NCI-H1417 (cell line): Measurements from ENCODE around the gene OR12D1.
"Not testable (repeated sequence)": the region's sequence is repeated elsewhere in the genome, so short reads cannot be mapped to it uniquely, and the experiment has no call there.

Experiments used
- DNase-seq, 3 experiments: peaks; one replicate each; lab custom pipeline; 2025; lab: John Stamatoyannopoulos, UW

Gene OR12D1

DNA sequence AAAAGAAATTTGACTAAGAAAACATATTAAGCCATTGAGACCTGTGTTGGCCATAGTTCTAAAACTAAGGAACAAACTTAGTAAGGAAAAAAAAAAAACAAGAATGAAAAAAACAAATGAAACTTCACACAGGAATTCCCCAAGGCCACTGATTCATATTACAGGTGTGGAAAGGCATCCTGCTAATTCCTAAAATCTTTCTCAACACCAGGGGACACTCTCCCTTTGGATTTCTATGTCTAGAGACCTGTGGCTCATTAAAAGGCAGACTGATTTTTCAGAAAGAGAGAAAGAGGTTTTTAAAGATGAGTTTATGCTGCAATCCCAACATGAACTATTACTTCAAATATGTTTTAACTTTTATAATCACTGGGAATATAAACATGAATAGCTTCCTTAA is at the start of gene OR12D1:
Gene OR12D1, plus strand, starts transcription at position 341 of the 400 bp plus-strand sequence.
- peak in 1 of 3 experiments; percentile 1 for DNase-seq

DNA sequence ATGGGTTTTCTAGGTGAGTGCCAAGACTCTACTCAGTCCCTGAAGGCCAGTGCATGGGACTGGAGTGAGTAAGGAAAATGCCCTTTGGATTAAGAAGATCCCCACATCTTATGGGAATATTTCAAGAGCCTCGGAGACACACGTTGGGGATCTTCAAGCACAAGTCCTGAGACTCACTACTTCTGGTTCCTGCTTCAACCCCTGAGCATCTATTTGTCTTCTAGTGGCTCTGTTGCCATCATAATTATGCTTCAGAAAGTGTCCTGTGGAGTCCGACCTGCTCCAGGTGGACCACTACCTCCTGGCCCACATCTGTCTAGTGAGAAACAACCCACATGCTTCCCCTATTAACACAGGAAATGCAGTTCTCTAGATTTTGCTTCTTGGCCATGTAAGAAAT is 46.0 kb upstream of the OR12D1 start, which contains the start of gene OR5V1:
Gene OR5V1, minus strand, starts transcription at position 101 of the 400 bp plus-strand sequence. CDS start 12,670 bp downstream, outside the sequence.
- DNase-seq, result no peak

DNA sequence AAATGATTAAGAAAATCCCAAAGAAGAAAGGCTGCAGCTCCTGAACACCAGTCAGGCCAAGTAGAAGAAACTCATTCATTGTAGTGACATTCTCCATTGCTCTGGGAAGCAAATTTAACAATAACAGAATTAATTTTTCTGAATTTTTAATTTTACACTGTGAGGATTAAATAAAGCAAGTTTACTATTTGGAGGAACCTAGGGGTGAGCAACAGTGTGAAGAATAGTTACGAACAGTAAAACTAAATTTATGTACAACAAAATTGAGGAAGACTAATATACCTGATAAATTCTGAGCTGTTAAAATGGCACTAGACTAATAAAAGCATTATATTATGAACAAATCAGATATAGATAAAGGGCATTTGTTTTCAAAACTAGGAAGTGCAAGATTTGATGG is 39.5 kb upstream of the OR12D1 start, which contains the start of gene OR12D3:
Gene OR12D3, minus strand, starts transcription at position 101 of the 400 bp plus-strand sequence. Its CDS starts 4 bp downstream, at position 97.
- DNase-seq, result no peak

DNA sequence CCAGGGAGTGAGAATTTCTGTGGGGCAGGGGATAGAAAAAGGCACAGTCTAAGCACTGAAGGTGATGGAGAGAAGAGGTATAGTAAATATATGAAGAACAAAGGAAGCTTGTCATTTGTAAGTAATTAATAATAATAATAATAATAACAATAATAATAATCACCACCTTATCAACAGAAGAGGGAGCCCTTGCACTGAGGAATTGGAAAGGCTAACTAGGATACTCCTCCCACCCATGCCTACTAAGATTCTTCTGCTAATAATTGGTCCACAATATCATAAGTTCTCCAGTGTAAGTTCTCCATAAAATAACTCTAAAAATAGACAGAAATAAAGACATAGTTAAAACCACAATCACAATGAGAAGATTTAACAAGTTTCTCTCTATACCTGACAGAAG is 38.7 kb upstream of the OR12D1 start:
- DNase-seq, result no peak

DNA sequence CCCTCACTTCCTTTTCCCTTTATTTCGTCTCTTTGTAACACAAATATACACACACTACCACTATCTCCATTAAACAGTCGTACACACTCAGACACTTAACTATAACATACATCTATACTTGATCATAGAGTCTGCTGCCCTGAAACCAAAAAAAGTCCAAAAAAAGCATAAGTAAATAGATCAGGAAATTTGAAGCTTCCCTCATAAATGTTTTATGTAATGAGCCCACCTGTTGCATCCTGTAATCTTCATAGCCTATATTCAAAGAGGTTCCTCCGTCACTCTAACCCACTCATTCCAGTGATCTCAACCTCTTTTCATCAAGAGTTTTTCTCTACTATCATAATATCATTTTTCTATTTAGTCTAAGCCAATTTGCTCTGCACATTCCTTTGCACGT is 26.2 kb upstream of the OR12D1 start:
- no peak for DNase-seq

DNA sequence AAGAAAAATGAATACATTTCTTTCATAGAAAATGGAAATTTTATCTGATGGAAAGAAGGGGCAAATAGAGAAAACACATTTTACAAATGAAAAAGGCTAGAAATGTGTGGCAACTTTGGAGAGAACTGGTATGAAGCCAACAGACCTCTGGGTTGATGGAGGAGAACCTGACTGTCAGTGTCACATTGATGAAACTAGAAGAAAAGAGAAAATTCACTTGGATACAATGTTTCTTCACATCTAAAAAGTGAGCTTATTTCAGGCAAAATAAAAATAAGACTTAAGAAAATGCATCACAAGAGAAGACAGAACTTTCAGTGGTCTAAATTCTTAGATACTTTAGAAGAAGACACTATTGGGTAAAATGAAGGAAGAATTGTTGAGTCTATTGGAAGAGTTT is 19.4 kb upstream of the OR12D1 start, which contains the start of gene OR12D2:
Gene OR12D2, plus strand, starts transcription at position 301 of the 400 bp plus-strand sequence. CDS start 1,069 bp downstream, outside the sequence.
- no peak for DNase-seq

DNA sequence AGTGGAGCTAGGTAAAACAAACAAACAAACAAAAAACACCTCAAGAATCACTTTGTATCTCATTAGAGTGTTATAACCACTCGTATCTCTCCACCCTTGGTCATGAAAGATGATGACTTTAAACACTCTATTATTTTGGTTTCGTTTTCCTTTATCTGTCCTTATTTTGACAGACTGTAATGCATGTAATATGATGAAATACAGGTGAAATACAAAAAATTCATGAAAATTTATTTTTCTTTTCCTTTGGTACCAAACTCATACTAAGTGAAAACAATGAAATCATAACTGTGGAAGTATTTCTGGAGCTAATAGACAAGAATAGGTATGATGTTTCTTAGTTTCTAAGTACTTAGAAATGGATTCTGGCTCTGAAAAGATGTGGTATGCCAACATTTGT is 15.2 kb upstream of the OR12D1 start:
- DNase-seq, result no peak

DNA sequence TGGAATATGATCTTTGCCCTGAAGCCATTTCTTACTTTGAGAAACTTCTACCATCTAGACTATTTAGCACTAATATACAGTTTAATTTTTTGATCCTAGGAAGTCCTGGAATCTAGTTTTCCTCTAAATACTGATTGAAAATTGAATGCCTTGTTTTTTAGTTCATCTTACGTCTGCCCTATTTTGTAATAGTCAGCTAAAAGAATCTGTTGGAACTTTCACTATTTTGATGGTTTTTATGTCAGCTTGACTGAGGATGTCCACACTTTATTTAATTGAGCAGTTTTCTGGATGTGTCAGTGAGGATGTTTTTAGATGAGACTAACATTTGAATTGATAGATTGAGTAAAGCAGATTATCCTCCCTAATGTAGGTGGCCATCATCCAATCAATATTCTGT is 10.9 kb upstream of the OR12D1 start:
- no peak for DNase-seq

DNA sequence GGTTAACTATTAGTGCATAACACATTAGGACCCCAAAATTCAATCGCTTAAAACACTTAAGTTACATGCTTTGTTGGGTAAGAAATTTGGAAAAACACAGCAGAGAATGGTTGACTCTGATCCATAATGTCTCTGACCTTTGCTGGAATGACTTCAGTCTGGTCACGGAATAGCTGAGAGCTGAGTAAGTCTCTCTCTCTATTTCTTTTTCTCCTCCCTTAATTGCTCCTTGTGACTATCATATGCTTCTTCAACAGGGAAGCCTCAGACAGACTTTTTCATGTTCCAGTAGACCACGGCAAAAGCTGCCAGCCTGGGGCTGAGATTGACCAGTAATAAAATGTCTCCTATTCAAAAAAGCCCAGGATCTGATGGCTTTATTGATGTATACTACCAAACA is 4.8 kb downstream of the OR12D1 start:
- DNase-seq, result no peak

DNA sequence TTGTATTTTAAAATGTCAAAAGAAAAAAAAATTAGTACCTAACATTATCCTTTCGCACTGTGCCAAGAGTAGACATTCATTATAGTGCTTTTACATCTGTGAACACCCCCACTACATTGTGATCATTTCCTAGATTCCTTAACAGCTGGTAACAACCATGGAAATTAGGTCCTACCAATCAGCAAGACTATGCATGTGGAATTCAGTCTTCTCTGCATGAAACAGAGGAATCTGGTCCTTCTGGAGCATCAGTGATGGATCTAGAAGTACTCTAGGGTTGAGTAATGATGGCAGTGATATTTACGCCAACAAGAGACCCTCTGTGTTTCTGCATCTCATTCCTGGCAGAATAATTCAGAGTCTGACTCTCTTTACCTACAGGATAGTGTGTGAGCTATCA is 9.4 kb downstream of the OR12D1 start:
- no peak for DNase-seq

DNA sequence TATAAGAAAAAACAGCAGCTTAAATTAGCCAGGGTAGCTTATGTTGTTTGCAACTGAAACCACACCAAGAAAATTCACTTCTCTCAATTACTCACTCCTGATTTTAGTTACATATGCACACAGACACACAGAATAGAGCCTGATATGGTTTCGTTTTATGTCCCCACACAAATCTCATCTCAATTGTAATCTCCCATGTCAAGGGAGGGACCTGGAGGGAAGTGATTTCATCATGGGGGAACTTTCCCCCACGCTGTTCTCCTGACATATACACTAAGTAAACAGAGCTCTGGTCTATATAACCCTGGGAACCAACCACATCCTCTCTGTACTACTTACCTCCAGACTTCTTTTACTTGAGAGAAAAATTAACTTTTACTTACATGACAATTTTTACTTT is 9.8 kb downstream of the OR12D1 start:
- DNase-seq, result no peak

DNA sequence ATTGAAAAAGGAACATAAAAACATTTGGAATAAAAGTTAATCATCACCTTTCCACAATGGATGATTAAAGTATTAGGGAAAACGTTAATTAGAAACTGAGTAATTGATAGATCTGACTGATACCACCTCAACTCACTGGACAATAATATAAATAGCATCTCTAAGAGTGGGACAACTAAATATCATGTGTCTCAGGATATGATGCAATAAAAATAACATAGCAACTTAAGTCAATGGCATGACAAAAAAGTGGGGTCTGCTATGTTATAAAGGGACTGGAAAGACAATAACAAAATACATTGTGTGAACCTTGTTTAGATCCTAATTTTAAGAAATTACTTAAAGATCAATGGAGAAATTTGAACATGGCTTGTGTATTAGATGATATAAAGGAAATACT is 10.3 kb downstream of the OR12D1 start:
- DNase-seq, result no peak

DNA sequence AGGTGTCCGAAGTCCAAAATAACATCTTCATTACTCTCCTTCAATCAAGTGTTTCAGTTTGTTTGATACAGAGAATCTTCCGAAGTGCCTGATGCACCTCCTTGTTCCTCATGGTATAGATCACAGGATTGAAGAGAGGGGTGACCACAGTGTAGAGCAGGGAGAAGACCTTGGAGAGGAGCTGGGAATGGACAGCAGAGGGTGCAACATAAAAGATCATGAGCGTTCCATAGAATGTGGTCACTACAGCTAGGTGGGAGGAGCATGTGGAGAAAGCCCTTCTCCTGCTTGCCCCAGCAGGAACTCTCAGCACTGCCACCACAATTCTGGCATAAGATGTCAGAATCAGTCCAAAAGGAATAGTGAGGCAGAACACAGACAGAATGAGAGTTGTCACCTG is 11.9 kb downstream of the OR12D1 start:
- no peak for DNase-seq

DNA sequence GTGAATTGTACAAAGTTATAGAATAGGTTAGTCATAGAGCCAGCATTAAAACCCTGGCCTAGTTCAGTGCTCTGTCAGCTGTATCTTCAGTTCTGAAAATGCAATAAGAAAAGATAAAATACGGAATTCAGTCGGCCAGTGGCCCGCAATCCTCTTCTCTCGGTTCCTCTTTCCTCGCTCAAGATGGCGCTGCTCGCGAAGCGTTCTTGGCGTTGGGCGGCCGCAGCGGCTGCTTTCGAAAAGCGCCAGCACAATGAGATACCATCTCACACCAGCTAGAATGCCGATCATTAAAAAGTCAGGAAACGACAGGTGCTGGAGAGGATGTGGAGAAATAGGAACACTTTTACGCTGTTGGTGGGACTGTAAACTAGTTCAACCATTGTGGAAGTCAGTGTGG is 22.0 kb downstream of the OR12D1 start:
- DNase-seq, result not testable (repeated sequence)

DNA sequence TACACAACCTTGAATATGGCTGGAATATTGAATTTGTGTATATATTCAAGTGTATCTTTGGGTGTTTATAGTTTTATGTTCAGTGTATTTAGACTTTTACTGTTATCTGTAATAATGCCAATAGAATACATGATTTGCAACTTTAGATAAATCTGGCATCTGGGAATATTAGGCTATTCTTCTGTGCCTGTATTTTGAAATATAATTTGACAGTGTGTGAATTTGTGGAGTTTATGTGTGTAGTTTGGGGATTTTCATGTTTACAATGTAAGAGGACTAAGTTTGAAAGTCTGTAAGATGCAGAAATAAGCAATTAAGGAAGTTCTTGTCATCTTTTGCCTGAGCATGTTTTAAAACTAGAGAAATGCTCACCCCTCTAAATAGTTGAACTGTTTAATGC is 24.3 kb downstream of the OR12D1 start, which contains the start of gene OR10C1:
Gene OR10C1, plus strand, starts transcription at position 301 of the 400 bp plus-strand sequence. CDS start 710 bp downstream, outside the sequence.
- DNase-seq, result no peak

DNA sequence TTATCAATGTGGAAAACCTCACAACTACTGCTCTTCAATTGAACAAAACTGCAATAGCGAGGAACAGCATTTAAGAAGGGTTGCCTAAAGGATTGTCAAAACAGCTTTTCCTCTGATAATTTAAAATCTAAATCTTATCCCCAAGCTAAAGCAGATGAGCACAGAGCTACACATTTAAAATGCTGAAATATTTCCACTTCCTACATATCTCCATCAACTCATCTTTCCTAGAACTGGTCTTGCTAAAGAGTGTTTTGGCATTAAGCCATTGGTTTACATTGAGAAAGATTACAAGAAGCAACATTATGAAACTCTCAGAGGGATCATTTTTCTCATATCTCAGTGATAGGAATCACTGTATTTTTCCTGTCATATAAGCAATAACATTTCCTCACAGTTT is 28.0 kb downstream of the OR12D1 start:
- no peak for DNase-seq

DNA sequence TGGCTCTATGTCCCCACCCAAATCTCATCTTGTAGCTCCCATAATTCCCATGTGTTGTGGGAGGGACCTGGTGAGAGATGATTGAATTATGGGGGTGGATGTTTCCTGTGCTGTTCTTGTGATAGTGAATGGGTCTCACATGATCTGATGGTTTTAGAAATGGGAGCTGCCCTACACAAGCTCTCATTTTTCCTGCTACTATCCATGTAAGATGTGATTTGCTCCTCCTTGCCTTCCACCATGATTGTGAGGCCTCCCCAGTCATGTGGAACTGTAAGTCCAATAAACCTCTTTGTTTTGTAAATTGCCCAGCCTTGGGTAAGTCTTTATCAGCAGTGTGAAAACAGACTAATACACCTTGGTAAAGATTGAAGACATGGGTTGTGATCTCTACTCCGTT is 29.3 kb downstream of the OR12D1 start:
- not testable (repeated sequence) for DNase-seq

DNA sequence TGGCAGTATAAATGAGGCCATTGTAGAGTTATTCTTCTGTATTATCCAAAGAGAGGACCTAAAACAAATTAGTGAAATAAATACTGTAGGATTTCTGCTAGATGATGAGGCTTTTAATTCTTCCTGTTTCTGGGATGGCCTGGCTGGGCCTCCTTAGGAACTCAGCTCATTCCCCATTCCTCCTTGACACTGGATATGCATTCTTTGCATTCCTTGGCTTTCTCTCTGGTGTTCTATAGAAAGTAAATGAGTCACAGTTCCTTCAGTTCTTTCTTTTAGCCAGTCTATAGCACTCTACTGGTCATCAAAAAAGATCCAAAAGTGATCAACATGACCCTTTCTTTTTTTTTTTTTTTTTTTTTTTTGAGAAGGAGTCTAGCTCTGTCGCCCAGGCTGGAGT is 32.9 kb downstream of the OR12D1 start:
- DNase-seq, result no peak

DNA sequence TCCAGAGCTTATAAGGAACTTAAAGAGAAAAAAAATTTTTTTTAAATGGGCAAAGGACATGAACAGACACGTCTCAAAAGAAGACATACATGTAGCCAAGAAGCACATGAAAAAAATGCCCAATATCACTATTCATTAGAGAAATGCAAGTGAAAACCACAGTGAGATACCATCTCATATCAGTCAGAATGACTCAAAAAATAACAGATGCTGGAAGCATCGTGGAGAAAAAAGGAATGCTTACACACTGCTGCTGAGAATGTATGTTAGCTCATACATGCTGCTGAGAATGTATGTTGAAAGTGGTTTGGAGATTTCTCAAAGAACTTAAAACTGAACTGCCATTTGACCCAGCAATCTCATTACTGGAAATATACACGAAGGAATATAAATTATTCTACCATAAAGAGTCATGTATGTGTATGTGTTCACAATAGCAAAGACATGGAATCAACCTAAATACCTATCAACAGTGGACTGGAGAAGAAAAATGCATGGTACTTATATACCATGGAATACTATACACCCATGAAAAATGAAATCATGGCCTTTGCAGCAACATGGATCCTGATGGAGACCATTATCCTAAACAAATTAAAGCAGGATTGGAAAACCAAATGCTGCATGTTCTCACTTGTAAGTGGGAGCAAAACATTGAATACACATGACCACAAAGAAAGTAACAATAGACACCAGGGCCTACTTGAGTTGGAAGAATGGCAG is 36.9 kb downstream of the OR12D1 start:
- DNase-seq, result no peak

DNA sequence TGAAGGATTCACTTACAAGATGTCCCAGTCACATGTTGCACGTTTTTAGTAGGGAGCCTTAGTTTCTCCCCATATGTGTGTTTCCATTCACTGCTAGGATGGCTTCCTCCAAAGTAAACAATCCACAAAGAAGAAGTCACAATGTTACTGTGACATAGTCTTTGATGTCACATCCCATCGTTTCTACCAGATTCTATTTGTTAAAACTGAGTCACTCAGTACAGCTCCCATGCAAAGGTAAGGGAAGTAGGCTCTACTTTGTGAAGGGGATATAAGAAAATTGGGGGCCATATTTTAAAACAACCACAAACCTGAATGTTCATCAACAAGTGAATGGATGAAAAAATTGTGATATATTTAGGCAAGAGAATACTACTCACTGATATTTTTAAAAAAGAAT is 42.2 kb downstream of the OR12D1 start, which contains the start of the genes OR11A1 and OR2H1:
Gene OR11A1, minus strand, starts transcription at position 101 of the 400 bp plus-strand sequence. CDS start 29,430 bp downstream, outside the sequence.
Gene OR2H1, plus strand, starts transcription at position 185 of the 400 bp plus-strand sequence. CDS start 4,615 bp downstream, outside the sequence.
- DNase-seq, result no peak

DNA sequence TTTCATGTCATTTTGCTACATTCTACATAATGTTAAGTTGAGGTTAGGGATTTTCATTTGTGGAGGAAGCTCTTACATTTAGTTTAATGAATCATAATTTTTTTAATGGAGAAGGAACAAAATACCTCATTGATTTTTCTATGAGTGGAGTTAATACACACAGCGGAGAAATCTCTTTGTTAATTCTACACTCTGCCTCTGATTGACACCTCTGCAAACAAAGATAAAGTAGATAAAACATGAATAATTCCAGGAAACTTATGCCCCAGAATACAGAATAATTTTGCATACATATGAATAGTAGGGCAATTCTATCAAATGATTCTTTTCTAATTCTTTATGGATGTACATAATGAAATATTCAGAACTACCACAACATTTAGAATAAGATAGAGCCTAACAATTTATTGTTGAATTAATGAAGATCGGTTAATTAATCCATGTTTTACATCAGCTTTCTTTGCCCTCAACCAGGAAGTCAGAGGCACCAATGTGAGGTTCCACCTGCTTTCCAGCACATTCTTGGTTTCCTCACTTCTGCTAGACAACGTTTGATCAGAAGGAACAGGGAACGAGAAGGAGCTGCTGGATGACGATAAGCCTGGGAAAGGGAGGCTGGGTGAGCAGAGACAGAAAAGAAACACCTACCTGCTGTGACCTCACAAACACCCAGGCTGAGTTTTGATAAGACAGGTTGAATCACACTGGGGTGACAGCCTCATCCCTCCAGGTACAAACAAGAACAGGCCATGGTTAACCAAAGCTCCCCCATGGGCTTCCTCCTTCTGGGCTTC is 46.5 kb downstream of the OR12D1 start:
- no peak for DNase-seq

DNA sequence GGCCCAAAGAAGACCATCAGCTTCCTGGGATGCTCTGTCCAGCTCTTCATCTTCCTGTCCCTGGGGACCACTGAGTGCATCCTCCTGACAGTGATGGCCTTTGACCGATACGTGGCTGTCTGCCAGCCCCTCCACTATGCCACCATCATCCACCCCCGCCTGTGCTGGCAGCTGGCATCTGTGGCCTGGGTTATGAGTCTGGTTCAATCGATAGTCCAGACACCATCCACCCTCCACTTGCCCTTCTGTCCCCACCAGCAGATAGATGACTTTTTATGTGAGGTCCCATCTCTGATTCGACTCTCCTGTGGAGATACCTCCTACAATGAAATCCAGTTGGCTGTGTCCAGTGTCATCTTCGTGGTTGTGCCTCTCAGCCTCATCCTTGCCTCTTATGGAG is 47.3 kb downstream of the OR12D1 start:
- DNase-seq, result no peak

DNA sequence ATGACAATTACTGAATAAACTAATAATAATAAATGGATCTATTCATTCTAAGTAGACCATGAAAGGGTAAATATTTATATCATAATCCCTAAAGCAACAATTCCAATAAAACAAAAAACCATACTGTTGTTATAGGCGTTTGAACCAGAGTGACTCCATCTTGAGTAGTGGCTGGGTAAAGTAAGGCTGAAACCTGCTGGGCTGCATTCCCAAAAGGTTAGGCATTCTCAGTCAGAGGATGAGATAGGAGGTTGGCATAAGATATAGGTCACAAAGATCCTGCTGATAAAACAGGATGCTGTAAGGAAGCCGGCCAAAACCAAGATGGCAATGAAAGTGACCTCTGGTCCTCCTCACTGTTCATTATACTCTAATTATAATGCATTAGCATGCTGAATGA is 50.6 kb downstream of the OR12D1 start:
- DNase-seq, result no peak
